Measurements from ENCODE around the gene STX16.

GRCh38 chr20:58684291-58684690 is 33.2 kb downstream of the STX16 start:
- TF ChIP-seq EZH2 (IDR thresholded peaks at IDR 0.05; ENCODE audit: low read length, missing control alignments) (no peak), CTCF (conservative IDR thresholded peaks at IDR 0.05 in 1 of 2, IDR thresholded peaks at IDR 0.05 in 1 of 2; ENCODE audit: low read depth in 1 of 2, low read length in 2 of 2) (no peak)
